Parathyroid adenoma (tissue), 2 donors: ENCODE results near the gene ENPP5.

Experiments used
- H2AFZ ChIP-seq: fragments of 300-600 bp; sonication (generic); one replicate; pipeline ENCODE4 v1.7.0; 2017; ENCODE audit warnings: antibody characterized with exemption, mild to moderate bottlenecking
- H3K27ac ChIP-seq: fragments of 300-600 bp; sonication (generic); one replicate; pipeline ENCODE4 v1.7.0; 2017
- H3K27me3 ChIP-seq: fragments of 300-600 bp; sonication (generic); one replicate; pipeline ENCODE4 v1.7.0; 2017; ENCODE audit warnings: low read length; ENCODE audit not compliant: control insufficient read depth, insufficient read depth
- H3K36me3 ChIP-seq: fragments of 300-600 bp; sonication (generic); one replicate; pipeline ENCODE4 v1.7.0; 2017; ENCODE audit warnings: low read length; ENCODE audit not compliant: control insufficient read depth, insufficient read depth
- H3K4me1 ChIP-seq: fragments of 300-600 bp; sonication (generic); one replicate; pipeline ENCODE4 v1.7.0; 2017; ENCODE audit warnings: control low read depth
- H3K4me2 ChIP-seq: fragments of 300-600 bp; sonication (generic); one replicate; pipeline ENCODE4 v1.7.0; 2017; ENCODE audit warnings: low read length
- H3K4me3 ChIP-seq: fragments of 300-600 bp; sonication (generic); one replicate; pipeline ENCODE4 v1.7.0; 2017; ENCODE audit warnings: low read depth, low read length
- H3K79me2 ChIP-seq: fragments of 300-600 bp; sonication (generic); one replicate; pipeline ENCODE4 v1.7.0; 2017; ENCODE audit warnings: control low read depth
- H3K9ac ChIP-seq: fragments of 300-600 bp; sonication (generic); one replicate; pipeline ENCODE4 v1.7.0; 2017; ENCODE audit warnings: mild to moderate bottlenecking
- H3K9me3 ChIP-seq: fragments of 300-600 bp; sonication (generic); one replicate; pipeline ENCODE4 v1.7.0; 2017; ENCODE audit warnings: low read length; ENCODE audit not compliant: control insufficient read depth
- CTCF ChIP-seq: fragments of 300-600 bp; sonication (generic); IDR thresholded peaks from one replicate; pipeline ENCODE4 v1.7.0; 2017; ENCODE audit warnings: antibody characterized with exemption, mild to moderate bottlenecking
- donor health status: primary hyperparathyroidism.

Gene ENPP5

GRCh38 chr6:46201702-46202101 lies 30.9 kb upstream of the ENPP5 start:
- Histone ChIP-seq H3K4me1 (no peaks in the 10 kb centered on the region), H3K9me3 (no peaks in the 10 kb centered on the region), H3K27ac (no peak overlapping the region), H2AFZ (no peak overlapping the region), H3K27me3 (no peaks in the 10 kb centered on the region), H3K4me3 (no peak overlapping the region), H3K36me3 (no peaks in the 10 kb centered on the region), H3K79me2 (no peaks in the 10 kb centered on the region), H3K4me2 (no peak overlapping the region), H3K9ac (no peak overlapping the region)
- no peak for TF ChIP-seq CTCF

- no peaks in the 10 kb centered on the region for H3K36me3 ChIP-seq
- no peak overlapping the region for H3K27ac ChIP-seq
- H3K9ac ChIP-seq = no peak overlapping the region
- no peak overlapping the region for H2AFZ ChIP-seq
- H3K79me2 ChIP-seq = no peaks in the 10 kb centered on the region
- no peak overlapping the region for H3K4me2 ChIP-seq
- no peak overlapping the region for H3K4me3 ChIP-seq
- H3K27me3 ChIP-seq = no peaks in the 10 kb centered on the region
- no peaks in the 10 kb centered on the region for H3K9me3 ChIP-seq
- H3K4me1 ChIP-seq = no peaks in the 10 kb centered on the region
- no peak for TF ChIP-seq CTCF
These were observed 28.6 kb upstream of the ENPP5 start for GRCh38 chr6:46199387-46199786.

GRCh38 chr6:46191961-46192360 lies 21.2 kb upstream of the ENPP5 start:
- H3K4me1 ChIP-seq = no peaks in the 10 kb centered on the region

GRCh38 chr6:46190889-46191288 lies 20.1 kb upstream of the ENPP5 start:
- Histone ChIP-seq H3K4me1 (no peaks in the 10 kb centered on the region), H3K36me3 (no peaks in the 10 kb centered on the region), H3K9ac (no peak overlapping the region), H3K79me2 (no peaks in the 10 kb centered on the region), H3K9me3 (no peaks in the 10 kb centered on the region), H3K4me2 (no peak overlapping the region), H3K4me3 (no peak overlapping the region), H3K27me3 (no peaks in the 10 kb centered on the region), H3K27ac (no peak overlapping the region), H2AFZ (no peak overlapping the region)
- no peak for TF ChIP-seq CTCF

More at GRCh38 chr6:46191961-46192360, 21.2 kb upstream of the ENPP5 start:
- Histone ChIP-seq H2AFZ (no peak overlapping the region), H3K9me3 (no peaks in the 10 kb centered on the region), H3K36me3 (no peaks in the 10 kb centered on the region), H3K79me2 (no peaks in the 10 kb centered on the region), H3K4me3 (no peak overlapping the region), H3K27me3 (no peaks in the 10 kb centered on the region), H3K27ac (no peak overlapping the region), H3K4me2 (no peak overlapping the region), H3K9ac (no peak overlapping the region)
- no peak for TF ChIP-seq CTCF

GRCh38 chr6:46189726-46190125 lies 18.9 kb upstream of the ENPP5 start:
- Histone ChIP-seq H3K36me3 (no peaks in the 10 kb centered on the region), H3K27me3 (no peaks in the 10 kb centered on the region), H2AFZ (no peak overlapping the region), H3K4me2 (no peak overlapping the region), H3K4me1 (no peaks in the 10 kb centered on the region), H3K27ac (no peak overlapping the region), H3K9ac (no peak overlapping the region), H3K4me3 (no peak overlapping the region), H3K9me3 (no peaks in the 10 kb centered on the region), H3K79me2 (no peaks in the 10 kb centered on the region)
- TF ChIP-seq CTCF = no peak
